CD4-positive, alpha-beta T cell treated with Interleukin-15 for 1 hour (primary cell): ENCODE measurements around the gene MAPK6.
"Not testable (repeated sequence)": the region's sequence is repeated elsewhere in the genome, so short reads cannot be mapped to it uniquely, and the experiment has no call there.

Experiments used
- DNase-seq: peaks from one replicate; pipeline ENCODE4 v3.0.0-alpha.2; 2020

The MAPK6 gene

DNA sequence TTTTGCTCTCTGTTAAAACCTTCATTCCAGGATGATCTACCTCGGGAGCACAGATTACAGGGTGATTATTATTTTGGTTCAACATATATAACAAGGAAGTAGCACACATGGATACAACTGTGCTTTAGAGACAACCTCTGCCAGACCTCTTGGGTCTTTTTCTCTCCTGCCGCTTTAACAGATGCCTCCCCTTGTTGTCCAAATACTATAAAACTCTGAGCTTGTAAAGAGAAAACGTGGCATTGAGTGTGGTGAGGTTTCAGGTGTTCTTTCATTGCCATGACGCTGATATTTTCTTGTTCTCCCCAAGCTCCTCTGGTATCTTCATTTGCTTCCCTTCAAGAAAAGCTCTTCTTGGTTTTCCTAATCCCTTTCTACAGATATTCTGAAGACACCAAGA, 64.6 kb downstream of the MAPK6 start:
- DNase-seq, result no peak

DNA sequence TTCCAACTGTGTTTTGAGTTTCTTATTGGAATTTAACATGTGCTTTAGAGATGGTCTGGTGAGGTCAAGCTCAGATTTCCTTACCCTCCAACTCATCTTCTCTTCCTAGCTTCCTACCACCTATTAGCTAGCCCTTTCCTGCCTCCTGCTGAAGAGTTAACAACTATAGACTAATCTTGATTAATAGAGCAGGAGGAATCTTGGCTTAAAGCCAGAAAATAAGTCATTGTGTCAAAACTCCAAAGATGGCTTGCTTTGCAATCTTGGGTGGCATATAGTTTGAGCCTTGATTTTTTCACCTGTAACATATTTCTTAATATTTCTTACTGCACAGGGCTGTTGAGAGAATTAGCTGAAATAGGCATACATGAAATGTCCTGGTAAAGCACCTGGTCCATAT, 66.3 kb downstream of the MAPK6 start:
- no peak for DNase-seq

DNA sequence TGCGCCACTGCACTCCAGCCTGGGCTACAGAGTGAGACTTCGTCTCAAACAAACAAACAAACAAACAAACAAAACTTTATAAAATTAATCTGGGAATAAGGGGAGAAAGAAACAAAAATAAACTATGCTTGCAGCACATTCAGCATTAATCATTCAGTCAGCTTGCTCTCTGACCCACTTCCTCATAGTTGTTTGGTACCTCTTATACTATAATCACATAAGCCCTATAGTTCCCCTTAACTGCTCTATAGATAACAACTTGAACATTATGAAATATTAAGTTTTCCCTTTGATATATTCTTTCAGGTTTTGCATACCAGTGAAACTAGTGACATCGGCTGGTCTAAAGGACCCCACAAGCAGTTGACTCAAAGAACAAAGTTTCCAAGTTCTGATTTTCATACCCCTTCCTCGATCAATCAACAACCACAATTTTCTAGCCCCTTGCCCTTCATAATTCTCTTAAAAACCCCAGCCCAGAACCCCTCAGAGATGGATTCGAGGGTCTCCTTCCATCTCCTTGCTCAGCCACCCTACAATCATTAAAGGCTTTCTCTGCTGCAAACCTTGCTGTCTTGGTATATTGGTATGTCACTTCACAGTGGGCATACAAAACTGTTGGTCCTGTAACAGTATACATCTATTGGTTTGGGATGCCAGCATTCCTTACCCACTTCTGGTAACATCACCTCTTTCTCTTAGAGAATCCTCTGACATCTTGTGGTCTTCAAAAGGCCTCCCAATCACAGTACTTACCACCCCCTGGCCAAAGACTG, 67.2 kb downstream of the MAPK6 start:
- DNase-seq, result no peak

DNA sequence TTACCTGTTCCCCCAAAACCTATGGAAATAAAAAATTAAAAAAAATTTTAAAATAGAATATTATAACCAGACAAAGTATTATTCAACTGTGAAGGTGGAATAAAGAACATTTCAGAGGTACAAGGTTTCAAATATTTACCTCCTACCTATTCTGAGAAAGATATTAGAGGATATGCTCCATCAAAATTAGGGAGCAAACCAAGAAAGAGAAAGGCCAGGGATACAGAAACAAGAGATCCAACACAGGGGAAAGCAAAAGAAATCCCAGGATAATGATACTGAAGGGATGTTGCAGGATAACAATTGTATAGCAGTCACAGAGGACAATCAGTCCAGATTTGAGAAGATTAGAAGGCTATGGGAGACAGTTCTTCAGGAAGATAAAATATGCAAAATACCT, 71.2 kb downstream of the MAPK6 start:
- no peak for DNase-seq

DNA sequence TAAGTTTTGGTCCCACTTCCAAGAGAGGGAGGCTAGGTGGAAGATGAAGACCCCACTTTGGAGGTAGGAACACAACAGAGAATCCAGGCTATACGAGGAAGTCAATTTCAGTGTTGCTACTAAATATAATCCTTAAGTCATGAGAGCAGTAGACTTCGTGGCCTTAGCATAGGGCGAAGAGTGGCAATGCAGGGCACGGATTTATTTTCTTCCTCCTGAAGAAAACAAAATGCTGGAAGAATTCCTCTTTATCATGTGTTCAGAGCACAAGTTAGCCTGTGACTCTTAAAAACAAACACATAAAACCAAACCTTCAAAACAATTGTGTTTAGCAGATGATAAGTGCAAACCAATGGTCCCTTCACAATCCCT, 74.1 kb downstream of the MAPK6 start:
- DNase-seq, result no peak

DNA sequence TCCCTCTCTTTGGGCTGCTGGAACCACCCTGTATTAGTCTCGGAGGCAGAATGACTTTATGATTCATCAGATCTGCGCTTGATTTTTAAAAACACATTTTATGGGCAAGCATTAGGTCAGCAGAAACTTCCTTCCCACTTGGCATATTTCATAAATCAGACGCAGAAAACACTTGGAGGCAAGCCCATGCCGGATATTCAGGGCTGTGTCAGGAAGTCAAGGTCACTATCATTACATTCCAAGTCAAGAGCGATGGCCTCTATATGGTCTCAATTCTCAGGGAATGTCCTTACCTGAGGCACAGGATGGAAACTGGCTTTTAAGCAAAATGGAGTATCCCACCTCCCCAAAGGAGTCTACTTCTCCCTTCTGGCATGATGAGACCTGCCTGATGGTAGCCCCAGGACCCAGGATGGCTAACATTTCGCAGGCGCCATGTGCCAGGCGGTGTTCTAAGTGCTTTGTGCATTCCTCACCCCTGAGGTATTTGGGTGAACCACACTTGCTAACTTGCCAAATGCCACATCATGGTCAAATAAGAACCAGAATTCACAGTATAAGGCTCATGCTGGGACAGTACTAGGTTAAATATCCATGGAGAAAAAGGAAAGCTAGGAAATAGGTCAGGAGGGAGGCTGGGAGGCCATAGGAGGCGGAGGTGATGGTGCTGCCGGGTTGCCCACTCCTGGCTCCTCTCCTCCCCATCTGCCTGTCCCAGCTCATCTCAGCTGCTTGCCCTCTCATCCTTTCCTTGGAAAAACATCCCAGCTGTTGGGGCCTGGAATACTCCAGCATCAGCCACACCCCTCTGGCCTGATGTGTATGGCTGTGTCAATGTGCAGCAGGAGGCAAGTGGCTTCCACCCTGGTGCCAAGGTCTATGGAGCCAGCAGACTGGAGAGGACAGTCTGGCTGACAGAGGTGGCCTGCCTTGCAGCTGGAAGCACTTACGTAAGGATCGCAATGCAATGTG, 74.8 kb downstream of the MAPK6 start:
- DNase-seq, result no peak

DNA sequence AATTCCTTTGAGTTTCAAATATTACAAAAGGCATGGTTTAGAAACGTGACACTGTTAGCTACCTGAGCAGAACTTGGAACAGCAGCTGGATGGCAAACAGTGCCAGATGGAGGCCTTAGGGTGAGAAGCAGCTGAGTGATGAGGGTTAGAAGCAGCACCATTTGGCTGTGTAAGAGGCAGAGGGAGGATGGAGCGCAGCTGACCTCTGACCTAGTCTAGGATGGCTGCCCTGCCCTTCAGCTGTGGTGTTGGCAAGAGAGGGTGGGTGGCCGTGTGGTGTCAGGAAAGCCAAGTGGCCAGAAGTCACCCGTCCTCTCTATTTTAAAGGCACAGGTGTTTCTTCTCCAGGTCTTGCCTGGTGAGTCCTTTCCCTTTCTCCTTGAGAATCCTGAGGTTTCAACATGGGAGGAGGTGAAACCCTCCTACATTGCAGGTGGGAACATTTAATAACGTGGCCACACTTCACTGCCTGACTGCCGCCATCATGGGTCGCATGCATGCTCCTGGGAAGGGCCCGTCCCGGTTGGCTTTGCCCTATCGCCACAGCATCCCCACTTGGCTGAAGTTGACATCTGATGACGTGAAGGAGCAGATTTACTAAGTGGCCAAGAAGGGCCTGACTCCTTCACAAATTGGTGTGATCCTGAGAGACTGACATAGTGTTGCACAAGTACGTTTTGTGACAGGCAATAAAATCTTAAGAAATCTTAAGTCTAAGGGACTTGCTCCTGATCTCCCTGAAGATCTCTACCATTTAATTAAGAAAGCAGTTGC, 76.0 kb downstream of the MAPK6 start:
- DNase-seq, result no peak

DNA sequence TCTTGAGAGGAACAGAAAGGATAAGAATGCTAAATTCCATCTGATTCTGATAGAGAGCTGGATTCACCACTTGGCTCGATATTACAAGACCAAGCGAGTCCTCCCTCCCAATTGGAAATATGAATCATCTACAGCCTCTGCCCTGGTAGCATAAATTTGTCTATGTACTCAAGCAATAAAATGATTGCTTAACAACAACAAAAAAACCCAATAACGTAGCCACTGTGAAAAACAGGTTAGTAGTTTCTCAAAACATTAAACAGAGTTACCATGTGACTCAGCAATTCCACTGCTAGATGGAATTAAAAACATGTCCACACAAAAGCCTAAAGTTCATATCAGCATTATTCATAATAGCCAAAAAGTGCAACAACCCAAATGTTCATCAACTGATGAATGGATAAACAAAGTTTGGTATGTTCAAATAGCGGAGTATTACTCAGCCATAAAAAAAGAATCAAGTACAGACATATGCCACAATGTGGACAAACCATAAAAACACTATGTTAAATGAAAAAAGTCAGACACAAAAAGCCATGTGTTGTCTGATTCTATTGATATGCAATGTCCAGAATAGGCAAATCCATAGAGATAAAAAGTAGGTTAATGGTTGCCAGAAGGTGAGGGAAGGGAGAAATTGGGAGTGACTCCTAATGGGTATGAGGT, 76.7 kb downstream of the MAPK6 start:
- no peak for DNase-seq

DNA sequence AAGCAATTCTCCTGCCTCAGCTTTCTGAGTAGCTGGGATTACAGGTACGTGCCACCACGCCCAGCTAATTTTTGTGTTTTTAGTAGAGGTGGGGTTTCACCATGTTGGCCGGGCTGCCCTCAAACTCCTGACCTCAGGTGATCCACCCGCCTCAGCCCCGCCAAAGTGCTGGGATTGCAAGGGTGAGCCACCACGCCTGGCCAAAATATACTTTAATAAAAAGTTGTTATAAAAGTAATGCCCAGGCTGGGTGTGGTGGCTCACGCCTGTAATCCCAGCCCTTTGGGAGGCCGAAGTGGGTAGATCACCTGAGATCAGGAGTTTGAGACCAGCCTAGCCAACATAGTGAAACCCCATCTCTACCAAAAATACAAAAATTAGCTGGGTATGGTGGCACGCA, 77.5 kb downstream of the MAPK6 start:
- not testable (repeated sequence) for DNase-seq

DNA sequence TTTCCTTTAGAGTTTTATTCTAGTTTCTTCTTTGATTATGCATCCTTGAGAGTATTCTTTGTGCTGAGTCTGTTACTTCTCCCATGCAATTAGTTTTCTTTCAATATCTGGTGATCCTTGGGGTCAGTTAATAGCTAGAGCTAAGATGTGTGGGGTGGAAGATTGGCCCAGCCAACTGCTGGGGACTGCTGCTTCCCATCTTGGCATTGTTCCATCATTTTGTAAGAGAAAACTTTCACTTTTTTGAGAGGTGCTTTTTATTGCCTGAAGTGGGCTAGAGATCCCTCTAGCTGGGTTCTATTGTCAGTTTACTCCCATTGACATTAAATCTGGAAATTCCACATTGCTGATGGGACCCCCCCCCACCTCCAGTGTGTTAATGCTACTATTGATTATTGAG, 78.2 kb downstream of the MAPK6 start:
- DNase-seq, result no peak

DNA sequence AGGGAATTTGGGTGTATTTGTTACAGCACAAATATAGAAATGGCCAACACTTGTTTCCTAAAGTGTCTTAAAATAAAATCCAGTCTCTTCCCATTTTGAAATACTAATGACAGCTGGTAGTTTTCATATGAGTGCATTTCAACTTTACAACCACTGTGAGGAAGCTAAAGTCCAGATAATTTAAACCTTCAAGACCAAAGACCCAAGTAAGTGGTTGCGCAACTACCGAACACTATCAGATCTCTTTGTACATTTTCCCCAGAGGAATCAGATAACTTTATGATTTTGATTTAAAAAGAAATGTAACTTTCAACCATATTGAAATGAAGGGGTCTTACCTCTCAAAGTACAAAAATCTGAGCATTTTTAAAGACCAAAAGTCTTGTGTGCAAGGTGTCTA, 79.3 kb downstream of the MAPK6 start:
- DNase-seq, result no peak

DNA sequence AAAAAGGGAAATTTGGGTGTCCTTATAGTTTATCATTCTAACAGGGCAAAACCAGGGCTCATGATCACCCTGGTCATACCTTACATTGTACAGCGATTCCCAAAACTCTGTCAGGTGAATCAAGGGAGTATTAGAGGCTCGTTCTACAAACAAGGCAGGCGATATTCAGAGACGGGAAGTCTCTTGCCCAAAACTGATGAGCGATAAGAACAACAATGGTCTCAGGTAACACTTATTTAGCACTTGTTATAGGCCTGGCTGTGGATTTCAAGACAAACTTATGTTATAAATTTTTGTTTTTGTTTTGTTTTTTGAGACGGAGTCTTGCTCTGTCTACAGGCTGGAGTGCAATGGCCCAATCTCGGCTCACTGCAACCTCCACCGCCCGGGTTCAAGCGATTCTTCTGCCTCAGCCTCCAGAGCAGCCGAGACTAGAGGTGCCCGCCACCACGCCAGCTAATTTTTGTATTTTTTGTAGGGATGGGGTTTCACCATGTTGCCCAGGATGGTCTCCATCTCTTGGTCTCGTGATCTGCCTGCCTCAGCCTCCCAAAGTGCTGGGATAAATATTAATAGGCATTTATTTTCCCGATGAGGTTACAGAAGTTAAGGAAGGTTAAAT, 80.7 kb downstream of the MAPK6 start:
- no peak for DNase-seq

DNA sequence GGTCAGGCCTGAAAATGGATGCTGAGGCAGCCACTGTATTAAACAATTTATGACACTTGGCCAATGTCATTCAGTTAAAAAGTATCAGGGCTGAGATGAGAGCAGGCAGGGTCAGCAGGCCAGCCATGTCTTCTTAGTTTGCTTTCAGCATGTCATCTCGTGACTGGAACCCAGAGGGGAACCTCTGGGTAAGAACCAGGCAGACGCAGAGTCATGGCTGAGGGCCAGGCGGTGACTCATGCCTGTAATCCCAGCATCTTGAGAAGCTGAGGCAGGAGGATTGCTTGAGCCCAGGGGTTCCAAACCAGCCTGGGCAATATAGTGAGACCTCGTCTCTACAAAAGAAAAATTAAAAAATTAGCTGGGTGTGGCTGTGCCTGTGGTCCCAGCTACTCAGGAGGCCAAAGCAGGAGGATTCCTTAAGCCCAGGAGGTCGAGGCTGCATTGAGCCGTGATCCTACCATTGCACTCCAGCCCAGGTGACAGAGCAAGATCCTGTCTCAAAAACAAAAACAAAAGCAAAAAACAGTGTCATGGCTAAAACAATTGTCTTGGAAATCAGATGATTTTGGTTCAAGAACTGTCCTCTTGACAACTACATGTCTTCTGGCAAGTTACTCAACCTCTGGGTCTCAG, 81.9 kb downstream of the MAPK6 start:
- peak; percentile 65 for DNase-seq

DNA sequence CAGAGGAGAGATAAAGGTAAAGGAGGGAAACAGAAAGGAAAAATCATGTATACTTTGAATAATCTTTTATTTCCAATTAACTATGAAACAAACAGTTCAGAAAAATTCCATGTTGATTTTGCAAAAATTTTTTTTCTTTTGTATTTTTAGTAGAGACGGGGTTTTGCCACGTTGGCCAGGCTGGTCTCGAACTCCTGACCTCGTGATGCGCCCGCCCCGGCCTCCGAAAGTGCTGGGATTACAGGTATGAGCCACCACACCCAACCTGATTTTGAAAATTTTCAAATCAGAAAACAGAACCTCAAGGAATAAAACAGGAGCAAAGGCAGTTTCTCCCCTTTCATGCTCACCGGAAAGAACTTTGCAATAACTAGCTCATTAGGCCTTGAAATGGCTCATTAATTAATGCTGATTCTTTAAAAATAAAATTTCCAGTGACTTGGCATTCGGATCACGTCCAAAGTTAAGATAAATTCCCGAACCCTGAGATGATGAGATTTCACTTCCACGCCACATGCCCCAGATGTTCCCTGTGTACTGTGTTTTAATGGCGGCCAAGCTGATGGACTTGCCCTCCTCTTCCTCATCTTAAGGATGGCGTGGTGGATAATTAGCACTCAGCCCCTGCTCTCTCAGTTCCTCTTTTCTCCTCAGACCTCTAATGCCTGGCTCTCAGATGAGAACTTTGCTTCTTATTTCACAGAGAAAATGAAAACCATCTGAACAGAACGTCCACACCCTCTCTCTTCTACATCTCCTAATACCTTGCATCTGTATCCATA, 82.7 kb downstream of the MAPK6 start:
- no peak for DNase-seq

DNA sequence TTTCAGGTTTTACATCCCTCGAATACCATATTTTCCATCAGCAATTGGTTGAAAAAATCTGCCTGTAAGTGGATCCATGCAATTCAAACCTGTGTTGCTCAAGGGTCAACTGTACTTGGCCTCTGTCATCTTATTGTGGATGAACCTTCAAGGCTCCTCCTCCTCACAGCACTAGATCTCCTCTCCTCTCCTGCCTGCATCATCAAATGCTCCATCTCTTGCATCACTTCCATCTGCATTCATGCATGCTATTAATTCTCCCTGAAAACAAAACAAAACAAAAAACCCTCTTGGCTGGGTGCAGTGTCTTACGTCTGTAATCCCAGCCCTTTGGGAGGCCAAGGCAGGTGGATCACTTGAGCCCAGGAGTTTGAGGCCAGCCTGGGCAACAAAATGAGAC, 83.4 kb downstream of the MAPK6 start:
- no peak for DNase-seq

DNA sequence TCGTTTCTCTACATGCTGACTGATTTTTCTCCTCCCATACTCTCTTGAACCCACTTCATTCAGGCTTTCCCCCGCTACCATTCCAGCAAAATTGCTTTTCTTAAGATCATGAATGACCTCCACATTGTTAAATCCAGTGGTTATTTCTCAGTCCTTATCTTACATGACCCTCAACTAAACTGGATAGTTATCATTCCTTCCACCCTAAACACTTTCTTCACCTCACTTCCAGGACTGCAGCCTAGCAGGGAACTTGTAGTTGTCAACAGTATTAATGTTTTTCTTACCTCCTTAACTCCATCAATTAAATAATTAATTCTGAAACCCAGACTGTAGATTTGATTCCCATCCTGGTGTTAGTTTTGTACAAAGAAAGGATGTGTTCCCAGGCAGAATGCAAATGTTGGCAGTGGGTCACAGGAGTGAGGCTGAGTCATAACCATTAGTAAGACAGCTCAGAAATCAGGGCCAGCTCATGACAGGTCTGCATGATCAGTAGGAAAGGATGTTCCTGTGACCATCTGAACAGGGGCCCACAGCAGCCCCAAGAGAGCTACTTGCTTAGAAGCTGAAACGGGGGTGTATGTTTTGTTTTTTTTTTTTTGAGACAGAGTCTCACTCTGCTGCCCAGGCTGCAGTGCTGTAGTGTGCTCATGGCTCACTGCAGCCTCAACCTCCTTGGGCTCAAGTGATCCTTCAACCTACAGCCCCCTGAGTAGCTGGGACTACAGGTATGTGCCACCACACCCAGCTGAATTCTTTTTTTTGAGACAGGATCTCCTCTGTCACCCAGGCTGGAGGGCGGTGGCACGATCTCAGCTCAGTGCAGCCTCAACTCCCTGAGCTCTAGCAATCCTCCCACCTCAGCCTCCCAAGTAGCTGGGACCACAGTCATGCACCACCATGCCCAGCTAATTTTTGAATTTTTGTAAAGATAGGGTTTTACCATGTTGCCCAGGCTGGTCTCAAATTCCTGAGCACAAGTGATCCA, 84.5 kb downstream of the MAPK6 start:
- no peak for DNase-seq

DNA sequence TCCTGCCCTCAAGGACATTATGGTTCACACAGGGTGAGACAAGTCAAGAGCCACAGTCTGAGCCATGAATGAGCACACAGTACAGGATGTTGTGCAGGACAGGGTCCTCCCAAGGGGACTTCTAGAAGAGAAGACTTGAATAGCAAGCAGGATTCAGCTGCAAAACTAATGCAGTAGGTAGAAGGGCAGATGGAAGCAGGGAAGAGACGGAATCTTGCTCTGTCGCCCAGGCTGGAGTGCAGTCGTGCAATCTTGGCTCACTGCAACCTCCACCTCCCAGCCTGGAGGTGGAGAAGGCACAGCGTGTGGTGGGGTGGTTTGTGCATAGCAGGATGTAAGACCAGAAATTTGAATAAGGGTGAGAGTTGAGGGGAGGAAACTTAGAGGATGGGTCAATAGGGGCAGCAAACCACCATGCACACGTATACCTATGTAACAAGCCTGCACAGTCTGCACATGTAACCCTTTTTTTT, 85.5 kb downstream of the MAPK6 start:
- no peak for DNase-seq

DNA sequence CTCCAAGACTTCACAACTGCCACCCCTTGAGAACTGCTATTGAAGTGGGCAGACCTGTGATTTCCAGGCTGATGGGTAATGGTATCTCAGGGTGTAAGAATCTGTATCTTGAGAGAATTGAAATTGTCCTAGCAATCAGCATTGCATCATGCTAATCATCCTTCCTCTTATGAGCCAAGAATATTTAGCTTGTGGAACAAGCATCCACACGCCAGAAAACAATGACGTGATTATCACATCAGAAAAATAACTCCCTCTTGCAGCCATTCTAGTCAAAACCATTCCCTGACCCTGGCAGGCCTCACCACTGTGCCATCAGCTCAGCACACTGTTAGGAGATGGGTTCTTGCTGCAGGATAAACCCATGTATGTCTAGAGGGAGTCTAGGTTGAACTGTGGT, 86.8 kb downstream of the MAPK6 start:
- DNase-seq, result no peak

DNA sequence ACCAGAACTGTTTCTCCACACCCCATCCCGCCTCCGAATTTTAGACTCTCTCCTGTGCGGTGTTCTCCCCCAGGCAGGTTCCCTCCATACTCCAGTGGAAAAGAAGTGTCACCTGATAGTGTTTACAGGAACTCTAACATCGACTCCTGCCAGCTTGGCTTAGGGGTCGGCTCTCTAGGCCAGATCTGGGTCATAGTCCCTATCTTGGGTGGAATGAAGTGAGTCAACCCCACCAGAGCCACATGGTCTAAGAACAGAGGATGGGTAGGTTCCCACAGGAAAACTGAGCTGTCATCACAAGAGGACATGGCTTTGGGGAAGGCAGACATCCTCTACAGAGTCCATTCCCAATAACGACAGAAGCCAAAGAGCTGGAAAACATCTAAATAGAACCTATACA, 87.6 kb downstream of the MAPK6 start:
- no peak for DNase-seq

DNA sequence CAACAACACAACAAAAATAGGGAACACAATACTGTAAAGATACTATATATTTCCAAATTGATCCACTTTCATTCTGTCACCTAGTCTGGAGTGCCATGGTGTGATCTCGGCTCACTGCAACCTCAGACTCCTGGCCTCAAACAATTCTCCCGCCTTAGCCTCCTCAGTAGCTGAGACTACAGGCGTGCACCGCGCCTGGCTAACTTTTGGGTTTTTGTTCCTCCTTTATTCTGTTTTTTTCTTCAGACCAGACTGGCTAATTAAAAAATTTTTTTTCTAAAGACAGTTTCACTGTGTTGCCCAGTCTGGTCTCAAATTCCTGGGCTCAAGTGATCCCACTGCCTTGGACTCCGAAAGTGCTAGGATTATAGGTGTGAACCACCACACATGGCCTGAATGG, 88.2 kb downstream of the MAPK6 start:
- no peak for DNase-seq
